Prostate gland (tissue), 2 donors: ENCODE results near the gene NIBAN1. TPM values are rescaled to one million over a fixed set of nuclear protein-coding genes. Genes with fewer than 3 reads are reported as not detected.
"Not testable (repeated sequence)": the region's sequence is repeated elsewhere in the genome, so short reads cannot be mapped to it uniquely, and the experiment has no call there.

ENCODE experiments used
- DNase-seq: peaks from one replicate; pipeline ENCODE4 v3.0.0-alpha.2; 2019; ENCODE audit warnings: low spot score
- H3K27ac ChIP-seq, 2 donors: fragments of 200-600 bp; sonication (generic); 2 replicates each; pipeline ENCODE4 v1.5.1; 2017 to 2019
- H3K27me3 ChIP-seq: fragments of 200-600 bp; sonication (generic); replicated peaks from 2 replicates; pipeline ENCODE4 v1.5.1; 2019; ENCODE audit not compliant: insufficient read depth
- H3K36me3 ChIP-seq, 2 donors: fragments of 200-600 bp; sonication (generic); 1 replicate in 1 of 2; 2 replicates in 1 of 2; pipeline versions ENCODE4 v1.5.1 to v1.8.1; 2017 to 2019
- H3K4me1 ChIP-seq: fragments of 200-600 bp; sonication (generic); replicated peaks from 2 replicates; pipeline ENCODE4 v1.5.1; 2019
- H3K4me3 ChIP-seq, 2 donors: fragments of 200-600 bp; sonication (generic); 2 replicates each; pipeline ENCODE4 v1.5.1; 2017 to 2019
- H3K9me3 ChIP-seq: fragments of 200-600 bp; sonication (generic); 2 replicates; pipeline ENCODE4 v1.5.1; 2017
- CTCF ChIP-seq, 4 experiments: fragments of 200-600 bp in 2 of 4; fragments of 450-650 bp in 2 of 4; sonication (generic) in 2 of 4; IDR thresholded peaks; 1 replicate in 3 of 4; 2 replicates in 1 of 4; pipeline ENCODE4 v1.5.1; 2016 to 2019; ENCODE audit warnings: antibody characterized with exemption in 4 of 4, mild to moderate bottlenecking in 2 of 4, moderate library complexity in 2 of 4
- POLR2A ChIP-seq: fragments of 450-650 bp; IDR thresholded peaks from one replicate; pipeline ENCODE4 v1.6.1; 2016; ENCODE audit warnings: antibody characterized with exemption, mild to moderate bottlenecking
- POLR2AphosphoS5 ChIP-seq: sonication (generic); formaldehyde crosslinking; IDR thresholded peaks from one replicate; pipeline ENCODE4 v1.6.1; 2017; ENCODE audit warnings: antibody characterized with exemption
- WGBS: methylation state at CpG from one replicate; pipeline ENCODE4 v1.1.5; 2018; 5-methylcytosine and 5-hydroxymethylcytosine counted together
- intact Hi-C: fragments of 100-400 bp; cut with DNase I; formaldehyde crosslinking; loops from one replicate; pipeline ENCODE4 v1.14.2; 2022
- total RNA-seq, 2 donors: library from RNA; depleted of rRNA; stranded (reverse); fragments of >200 nt; gene quantifications; one replicate each; pipeline ENCODE4 v1.1.0, GENCODE V29; 2016

Gene NIBAN1
- total RNA-seq, 2 donors from 2014 or later: 47.3 to 97.4 TPM

DNA sequence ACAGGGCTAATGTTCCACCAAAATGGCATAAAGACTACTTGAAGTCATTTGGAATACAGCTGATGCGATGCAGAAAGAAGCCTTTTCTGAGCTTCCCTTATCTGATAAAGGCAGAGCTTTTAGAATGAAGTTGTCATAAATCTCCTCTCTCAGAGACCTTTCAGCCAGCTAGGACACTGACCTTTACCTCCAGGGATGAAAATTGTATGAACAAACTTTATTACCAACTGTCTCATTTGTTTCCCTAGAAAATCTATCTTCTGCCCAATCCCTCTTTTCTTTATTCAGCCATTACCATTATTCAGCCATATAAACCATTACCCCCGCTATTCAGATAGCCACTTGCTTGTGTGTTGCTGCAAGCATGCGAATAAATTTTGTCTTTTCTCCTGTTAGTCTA is 41.3 kb upstream of the NIBAN1 start:
- no peaks in the 10 kb centered on the region for H3K4me1 ChIP-seq
- TF ChIP-seq POLR2A (no peak), CTCF (IDR thresholded peaks at IDR 0.05) (no peak), POLR2AphosphoS5 (no peak)
- no peak overlapping the region for H3K27ac ChIP-seq
- WGBS: 92% methylated on average over 3 of the region's 3 CpGs
- intact Hi-C loops: no loop called here
- H3K36me3 ChIP-seq: no peaks in the 10 kb centered on the region
- no peak overlapping the region for H3K4me3 ChIP-seq
- no peak for DNase-seq
- no peaks in the 10 kb centered on the region for H3K9me3 ChIP-seq
- H3K27me3 ChIP-seq: no peaks in the 10 kb centered on the region

DNA sequence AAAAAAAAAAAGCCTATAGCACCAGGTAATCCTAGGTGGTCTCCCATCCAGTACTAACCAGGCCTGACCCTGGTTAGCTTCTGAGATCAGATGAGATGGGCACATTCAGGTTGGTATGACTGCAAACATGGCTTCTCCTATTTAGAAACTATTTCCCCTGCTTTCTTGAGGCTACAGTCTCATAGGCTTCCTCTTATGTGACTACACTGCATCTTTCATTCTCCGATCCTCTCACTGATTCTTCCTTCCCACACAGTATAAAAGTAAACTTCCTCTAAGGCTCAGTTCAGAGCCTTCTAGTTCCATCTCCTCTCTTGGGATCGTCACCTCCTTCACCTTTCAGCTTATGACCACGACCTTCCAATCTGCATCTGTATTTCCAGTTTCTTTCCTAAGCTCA is 40.6 kb upstream of the NIBAN1 start:
- 89% methylated on average over 3 of the region's 3 CpGs for WGBS
- Histone ChIP-seq H3K27ac (no peak overlapping the region), H3K36me3 (no peaks in the 10 kb centered on the region), H3K27me3 (no peaks in the 10 kb centered on the region), H3K9me3 (no peaks in the 10 kb centered on the region), H3K4me1 (no peaks in the 10 kb centered on the region), H3K4me3 (no peak overlapping the region)
- DNase-seq: no peak
- TF ChIP-seq POLR2A: no peak
- no peak for TF ChIP-seq CTCF (IDR thresholded peaks at IDR 0.05)
- no peak for TF ChIP-seq POLR2AphosphoS5
- intact Hi-C loops: no loop called here

- H3K4me3 ChIP-seq: no peak overlapping the region
- TF ChIP-seq POLR2A (no peak), CTCF (IDR thresholded peaks at IDR 0.05) (no peak), POLR2AphosphoS5 (no peak)
- H3K4me1 ChIP-seq: no peaks in the 10 kb centered on the region
- no peak overlapping the region for H3K27ac ChIP-seq
- H3K27me3 ChIP-seq: no peaks in the 10 kb centered on the region
- no peaks in the 10 kb centered on the region for H3K9me3 ChIP-seq
- DNase-seq: no peak
- intact Hi-C loops: no loop called here
- H3K36me3 ChIP-seq: no peaks in the 10 kb centered on the region
These were observed 36.1 kb upstream of the NIBAN1 start for GRCh38 chr1:185010361-185010760.

DNA sequence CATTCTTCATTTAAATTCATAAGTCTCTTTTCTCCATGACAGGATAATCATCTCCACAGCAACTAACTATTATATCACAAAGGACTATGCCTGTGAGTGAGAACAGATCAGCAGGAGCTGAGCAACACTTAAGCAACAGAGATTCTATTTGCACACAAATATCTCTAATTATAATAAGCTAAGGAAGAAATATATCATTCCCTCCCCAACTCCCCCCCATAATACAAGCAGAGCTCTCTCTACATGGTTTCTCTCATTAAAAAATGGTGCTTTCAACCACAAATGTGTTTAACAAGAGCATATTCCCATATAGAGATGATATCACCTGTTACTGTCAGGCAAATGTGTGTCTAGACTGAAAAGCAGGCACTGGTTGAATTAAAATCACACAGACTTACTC is 34.5 kb upstream of the NIBAN1 start:
- Histone ChIP-seq H3K9me3 (no peaks in the 10 kb centered on the region), H3K27me3 (no peaks in the 10 kb centered on the region), H3K4me3 (no peak overlapping the region), H3K4me1 (no peaks in the 10 kb centered on the region), H3K36me3 (no peaks in the 10 kb centered on the region), H3K27ac (no peak overlapping the region)
- no peak for DNase-seq
- TF ChIP-seq CTCF (IDR thresholded peaks at IDR 0.05) (no peak), POLR2AphosphoS5 (no peak), POLR2A (no peak)
- intact Hi-C loops: no loop called here

GRCh38 chr1:185001312-185001880 is 27.1 kb upstream of the NIBAN1 start:
- intact Hi-C loops, DNase-seq: not testable (repeated sequence)
- 94% methylated on average over 26 of the region's 26 CpGs for WGBS

GRCh38 chr1:184999974-185000373 is 25.7 kb upstream of the NIBAN1 start:
- H3K36me3 ChIP-seq, intact Hi-C loops, DNase-seq, H3K27me3 ChIP-seq, H3K27ac ChIP-seq, H3K4me3 ChIP-seq, H3K9me3 ChIP-seq, H3K4me1 ChIP-seq: not testable (repeated sequence)
- over 99% methylated on average over 6 of the region's 6 CpGs for WGBS

More at GRCh38 chr1:185001312-185001880, 27.1 kb upstream of the NIBAN1 start:
- not testable (repeated sequence) for H3K27me3 ChIP-seq, H3K9me3 ChIP-seq, H3K4me1 ChIP-seq, H3K36me3 ChIP-seq, H3K27ac ChIP-seq, H3K4me3 ChIP-seq
